HG03439 (cell line): ENCODE data around the gene AGL.
"Not testable (repeated sequence)": the region's sequence is repeated elsewhere in the genome, so short reads cannot be mapped to it uniquely, and the experiment has no call there.

ENCODE experiments used
- ATAC-seq: cut with Tn5 transposase; IDR thresholded peaks from one replicate; pipeline ENCODE4 v1.9.1; 2021; ENCODE audit warnings: mild to moderate bottlenecking, moderate library complexity; ENCODE audit not compliant: unreplicated experiment

The AGL gene

GRCh38 chr1:99972066-99972465 lies 121.9 kb downstream of the AGL start:
- not testable (repeated sequence) for ATAC-seq
